WERI-Rb-1 (cell line): Measurements from ENCODE around the gene LAYN.

Experiments used
- DNase-seq: peaks from one replicate; pipeline ENCODE4 v3.0.0-alpha.2; 2020
- H3K27ac ChIP-seq: fragments of 250-450 bp; sonication (Bioruptor Pico); 2 replicates; pipeline ENCODE4 v1.5.1; 2020; ENCODE audit warnings: mild to moderate bottlenecking, moderate library complexity
- H3K27me3 ChIP-seq: fragments of 250-450 bp; sonication (Bioruptor Pico); 2 replicates; pipeline ENCODE4 v1.5.1; 2021; ENCODE audit warnings: mild to moderate bottlenecking, low read depth, moderate library complexity; ENCODE audit not compliant: insufficient read depth, severe bottlenecking
- H3K36me3 ChIP-seq: fragments of 250-450 bp; sonication (Bioruptor Pico); 2 replicates; pipeline ENCODE4 v1.5.1; 2020; ENCODE audit warnings: mild to moderate bottlenecking, moderate library complexity
- H3K4me3 ChIP-seq: 2 replicates; pipeline ENCODE4 v1.5.1; 2011; ENCODE audit warnings: low read depth, mild to moderate bottlenecking, control low read depth, low read length
- H3K9me3 ChIP-seq: fragments of 250-450 bp; sonication (Bioruptor Pico); 2 replicates; pipeline ENCODE4 v1.5.1; 2021; ENCODE audit warnings: mild to moderate bottlenecking, moderate library complexity; ENCODE audit not compliant: severe bottlenecking
- CTCF ChIP-seq: IDR thresholded peaks from 2 replicates; pipeline ENCODE4 v1.5.1; 2011; ENCODE audit warnings: low read depth, mild to moderate bottlenecking, control low read depth, inconsistent platforms, low read length

The LAYN gene

GRCh38 chr11:111532365-111532709, 8.2 kb upstream of the LAYN start:
- Histone ChIP-seq H3K9me3 (no peaks in the 10 kb centered on the region), H3K4me3 (no peak overlapping the region), H3K36me3 (no peaks in the 10 kb centered on the region), H3K27ac (no peak overlapping the region), H3K27me3 (no peaks in the 10 kb centered on the region)
- no peak for TF ChIP-seq CTCF
- no peak for DNase-seq

GRCh38 chr11:111535281-111535680, 5.2 kb upstream of the LAYN start:
- no peaks in the 10 kb centered on the region for H3K27me3 ChIP-seq
- no peak for TF ChIP-seq CTCF
- no peak overlapping the region for H3K27ac ChIP-seq
- DNase-seq = no peak
- H3K9me3 ChIP-seq = no peaks in the 10 kb centered on the region
- no peak overlapping the region for H3K4me3 ChIP-seq
- no peaks in the 10 kb centered on the region for H3K36me3 ChIP-seq

- Histone ChIP-seq H3K36me3 (no peaks in the 10 kb centered on the region), H3K27me3 (no peaks in the 10 kb centered on the region), H3K27ac (no peak overlapping the region), H3K9me3 (no peaks in the 10 kb centered on the region), H3K4me3 (no peak overlapping the region)
- no peak for DNase-seq
- TF ChIP-seq CTCF = no peak
These were observed 3.1 kb upstream of the LAYN start for GRCh38 chr11:111537336-111537860.

GRCh38 chr11:111538407-111539114, 2.0 kb upstream of the LAYN start:
- no peak overlapping the region; the same call in 1 of the 2 replicates for H3K27ac ChIP-seq
- no peaks in the 10 kb centered on the region for H3K9me3 ChIP-seq
- H3K4me3 ChIP-seq = no peak overlapping the region
- H3K27me3 ChIP-seq = no peaks in the 10 kb centered on the region
- no peaks in the 10 kb centered on the region for H3K36me3 ChIP-seq
- DNase-seq = no peak
- TF ChIP-seq CTCF = no peak

- H3K36me3 ChIP-seq = no peaks in the 10 kb centered on the region
- peak; percentile 49 for DNase-seq
- peak overlapping the region; percentile 53 for H3K27ac ChIP-seq
- no peaks in the 10 kb centered on the region for H3K27me3 ChIP-seq
- H3K4me3 ChIP-seq = no peak overlapping the region
- TF ChIP-seq CTCF = no peak
- no peaks in the 10 kb centered on the region for H3K9me3 ChIP-seq
These were observed 950 bp upstream of the LAYN start for GRCh38 chr11:111539426-111540113.
